GM21576 (cell line): ENCODE data around the gene OSBPL1A.

Experiments
- ATAC-seq: cut with Tn5 transposase; IDR thresholded peaks from one replicate; pipeline ENCODE4 v1.9.1; 2021; ENCODE audit warnings: mild to moderate bottlenecking, moderate library complexity; ENCODE audit not compliant: unreplicated experiment

OSBPL1A gene

GRCh38 chr18:24230766-24231165, 166.9 kb downstream of the OSBPL1A start:
- ATAC-seq, result no peak

- ATAC-seq, result no peak
Observed at GRCh38 chr18:24228667-24229041, 169.0 kb downstream of the OSBPL1A start.

- ATAC-seq, result no peak
Observed at GRCh38 chr18:24227977-24228666, 169.5 kb downstream of the OSBPL1A start.

DNA sequence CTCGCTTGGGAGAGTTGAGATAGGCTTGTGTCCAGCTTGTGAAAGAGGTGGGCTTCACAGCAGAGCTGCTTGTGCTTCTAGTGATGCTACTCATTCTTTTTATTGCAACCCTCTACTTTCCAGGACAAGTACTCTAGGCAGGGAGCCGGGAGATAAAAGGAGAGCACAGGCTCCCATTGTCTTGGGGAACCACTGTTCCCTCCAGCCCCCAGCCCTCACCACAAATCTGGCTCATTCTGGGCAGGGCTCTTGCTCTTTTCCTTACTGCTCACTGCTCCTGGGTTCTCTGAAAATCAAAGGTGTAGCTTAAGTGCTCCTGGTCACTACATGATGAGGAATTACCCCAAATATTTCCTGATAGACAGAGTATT, 177.3 kb downstream of the OSBPL1A start:
- ATAC-seq, result no peak

DNA sequence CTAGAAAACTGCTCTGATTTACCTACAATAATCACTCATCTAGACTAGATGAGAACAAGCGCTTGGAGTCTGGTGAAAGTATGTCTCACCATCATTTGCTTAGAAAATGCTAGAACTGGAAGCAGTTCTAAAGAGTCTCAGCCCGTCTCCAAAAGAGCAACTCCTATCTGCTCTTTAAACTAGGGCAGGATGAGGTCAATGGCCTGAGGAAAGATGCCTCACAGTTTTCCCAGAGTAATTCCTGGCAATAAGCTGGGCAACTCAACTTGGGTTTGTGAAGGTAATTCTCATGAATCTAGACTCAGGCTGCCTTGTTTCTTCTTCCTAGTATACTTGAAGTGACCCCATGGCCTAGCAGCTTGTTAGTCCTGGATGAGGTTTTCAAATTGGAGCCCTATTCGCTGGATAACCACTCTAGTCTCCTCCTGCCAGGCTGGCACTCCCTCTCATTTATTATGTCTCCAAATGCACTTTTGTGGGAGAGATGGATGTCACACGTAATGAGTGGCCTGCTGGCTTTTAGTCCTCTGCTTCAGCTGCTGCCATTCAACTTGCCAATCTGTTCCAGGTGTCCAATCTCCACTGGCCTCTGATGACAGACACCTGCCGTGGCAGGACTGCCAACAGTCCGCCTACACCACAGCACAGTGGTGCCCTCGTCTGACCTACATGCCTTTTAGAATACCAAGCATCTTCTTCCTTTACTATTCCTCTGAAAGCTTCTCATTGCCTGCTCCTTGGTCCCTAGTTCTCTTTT, 177.9 kb downstream of the OSBPL1A start:
- ATAC-seq, result no peak

DNA sequence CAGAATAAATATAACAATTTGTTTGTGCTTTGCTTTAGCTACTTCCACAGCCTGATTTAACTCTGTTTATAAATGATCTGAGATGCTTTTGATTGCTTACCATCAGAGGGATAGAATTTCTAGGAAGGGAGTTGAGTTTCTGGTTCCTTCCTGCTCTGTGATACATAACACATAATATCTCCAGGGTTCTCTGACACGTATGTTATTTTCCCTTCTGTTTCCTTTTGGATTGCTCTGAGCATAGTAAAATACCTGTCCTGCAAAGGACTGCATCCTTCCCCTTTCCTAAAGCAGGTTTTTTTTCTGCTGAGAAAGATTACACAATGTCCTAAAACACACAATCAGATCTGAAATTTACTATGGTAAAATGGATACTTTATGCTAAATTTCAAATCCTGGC, 182.7 kb downstream of the OSBPL1A start:
- ATAC-seq, result no peak

DNA sequence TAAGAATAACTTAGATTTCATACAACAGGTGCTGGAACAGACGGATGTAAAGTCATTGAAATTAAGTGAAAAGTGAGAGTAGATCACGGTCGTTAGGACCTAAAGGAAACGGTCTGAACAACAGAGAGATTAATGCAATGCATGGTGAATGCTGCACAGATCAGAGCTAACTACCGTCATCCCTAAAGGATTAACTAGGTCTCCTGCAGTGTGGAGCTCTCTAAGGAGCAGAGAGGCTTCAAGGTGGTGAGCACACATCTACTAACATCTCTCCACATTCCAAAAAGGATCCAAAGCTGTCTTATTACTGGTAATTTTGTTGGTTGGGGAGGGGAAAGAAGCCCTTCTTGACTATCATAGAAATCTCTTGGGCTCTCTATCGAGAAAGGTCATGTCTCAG, 183.5 kb downstream of the OSBPL1A start:
- ATAC-seq, result no peak

GRCh38 chr18:24212939-24213338, 184.7 kb downstream of the OSBPL1A start:
- no peak for ATAC-seq

DNA sequence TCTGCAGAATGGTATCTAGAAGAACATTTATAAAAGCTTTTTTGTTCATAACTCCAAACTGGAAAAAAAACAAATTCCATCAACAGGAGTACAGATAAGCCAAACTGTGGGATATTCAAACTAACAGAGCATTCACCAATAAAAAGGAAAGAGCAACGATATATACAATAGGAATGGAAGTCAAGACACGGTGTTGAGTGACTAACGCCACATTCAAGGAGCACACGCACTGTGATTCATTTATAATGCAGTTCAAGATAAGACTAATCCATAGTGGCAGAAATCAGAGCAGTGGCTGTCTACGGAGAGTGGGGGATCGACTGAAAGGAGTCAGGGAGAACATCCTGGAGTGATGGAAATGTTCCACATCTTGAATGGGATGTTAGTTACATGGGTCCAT, 188.1 kb downstream of the OSBPL1A start:
- ATAC-seq, result no peak

DNA sequence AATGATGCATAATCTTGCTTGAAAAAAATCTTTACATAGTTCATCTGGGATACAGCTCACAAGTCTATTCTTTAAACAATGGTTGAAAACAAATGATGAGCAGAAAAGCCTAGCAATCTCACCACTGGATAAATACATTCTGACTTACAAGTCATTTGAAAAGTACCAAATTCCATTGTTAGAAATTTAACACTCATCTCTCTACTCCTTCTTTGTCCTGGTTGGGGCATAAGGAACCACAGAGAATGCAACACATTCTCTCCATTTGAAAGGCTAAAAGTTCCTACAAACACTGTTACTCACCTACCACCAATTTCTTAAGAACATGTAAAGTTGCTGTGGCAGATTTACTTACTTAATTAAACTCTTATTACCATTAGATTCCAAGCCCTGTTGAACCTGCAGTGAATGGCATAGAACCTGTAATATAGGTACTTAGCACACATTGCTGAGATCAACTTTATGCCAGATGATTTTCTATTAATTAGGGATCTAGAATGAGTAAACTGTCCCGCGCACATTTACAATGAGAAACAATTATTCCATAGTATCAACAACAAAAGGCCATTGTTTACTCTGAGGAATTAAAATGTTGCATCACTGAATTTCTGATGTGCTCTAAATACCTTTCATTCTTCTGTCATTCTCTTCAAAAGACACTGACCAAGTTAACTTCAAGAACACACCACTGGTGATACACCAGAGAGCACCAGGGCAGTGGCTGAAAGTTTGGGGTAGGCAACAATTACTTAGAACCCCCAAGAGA, 189.2 kb downstream of the OSBPL1A start:
- no peak for ATAC-seq

- no peak for ATAC-seq
Observed at GRCh38 chr18:24204904-24205303, 192.7 kb downstream of the OSBPL1A start.

DNA sequence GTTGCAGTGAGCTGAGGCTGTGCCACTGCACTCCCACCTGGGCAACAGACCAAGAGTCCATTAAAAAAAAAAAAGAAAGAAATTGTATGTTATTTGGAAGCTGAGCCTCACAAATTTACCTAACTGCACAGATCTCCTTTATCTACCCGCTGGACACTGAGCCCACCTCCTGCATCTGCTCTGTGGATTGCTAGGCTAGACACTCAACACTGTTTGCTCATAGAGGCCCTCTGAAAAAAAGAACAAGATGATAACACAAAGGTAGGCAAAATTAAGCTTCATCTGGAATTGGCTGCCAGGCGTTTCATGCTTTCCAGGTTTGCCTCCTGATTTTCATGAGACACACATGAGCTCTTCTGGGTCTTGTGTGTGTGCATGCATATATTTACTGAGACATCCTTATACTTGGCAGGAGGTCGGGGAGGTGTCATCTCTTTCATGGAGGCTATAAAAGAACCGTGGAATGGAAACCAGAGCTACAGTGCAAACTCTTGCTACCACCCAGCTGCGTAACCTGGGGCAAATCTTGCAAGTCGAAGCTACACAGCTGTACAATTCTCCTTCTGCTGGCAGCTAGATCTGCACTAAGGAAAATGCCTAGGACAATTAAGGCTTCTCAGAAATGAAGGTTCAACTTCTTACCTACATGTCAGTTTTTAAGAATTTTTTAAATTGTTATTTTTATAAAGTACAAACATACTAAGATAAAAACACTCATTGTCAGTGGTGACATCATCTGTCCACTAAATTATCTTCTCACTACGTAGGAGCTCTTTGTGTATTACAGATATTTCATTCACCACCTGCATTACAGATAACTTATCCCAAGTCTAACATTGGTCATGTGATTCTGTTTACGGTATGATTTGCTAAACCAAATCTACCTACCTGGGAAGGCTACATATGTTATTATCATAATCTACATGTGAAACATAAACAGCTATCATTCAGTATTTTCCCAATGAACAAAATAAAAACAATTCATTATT, 195.6 kb downstream of the OSBPL1A start:
- no peak for ATAC-seq

- ATAC-seq, result no peak
Observed at GRCh38 chr18:24200494-24201290, 196.9 kb downstream of the OSBPL1A start.

DNA sequence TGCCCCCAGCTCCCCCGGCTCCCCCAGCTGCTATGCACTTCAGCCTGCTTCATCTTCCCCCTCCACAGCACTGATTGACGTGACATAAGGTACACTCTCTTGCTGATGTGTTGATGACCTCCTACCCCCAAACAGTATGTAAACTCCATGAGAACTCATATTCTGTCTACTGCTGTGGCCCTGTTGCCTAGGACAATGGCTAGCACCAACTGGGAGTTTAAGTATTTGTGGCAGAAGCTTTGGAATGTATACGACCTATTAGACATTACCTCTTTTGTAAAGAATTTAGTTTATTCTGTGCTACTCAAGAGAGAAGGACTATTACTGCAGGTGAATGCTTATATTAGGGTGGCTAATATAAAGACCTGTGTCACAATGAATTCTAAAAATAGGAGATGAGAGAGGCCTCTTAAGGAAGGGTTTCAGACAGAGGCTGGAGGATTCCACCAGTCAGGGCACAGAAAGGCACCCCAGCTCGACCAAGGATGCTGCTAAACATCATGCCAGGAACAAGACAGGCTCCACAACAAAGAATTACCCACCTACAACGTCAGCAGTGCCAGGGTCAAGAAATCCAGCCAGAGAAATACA, 198.2 kb downstream of the OSBPL1A start:
- no peak for ATAC-seq

DNA sequence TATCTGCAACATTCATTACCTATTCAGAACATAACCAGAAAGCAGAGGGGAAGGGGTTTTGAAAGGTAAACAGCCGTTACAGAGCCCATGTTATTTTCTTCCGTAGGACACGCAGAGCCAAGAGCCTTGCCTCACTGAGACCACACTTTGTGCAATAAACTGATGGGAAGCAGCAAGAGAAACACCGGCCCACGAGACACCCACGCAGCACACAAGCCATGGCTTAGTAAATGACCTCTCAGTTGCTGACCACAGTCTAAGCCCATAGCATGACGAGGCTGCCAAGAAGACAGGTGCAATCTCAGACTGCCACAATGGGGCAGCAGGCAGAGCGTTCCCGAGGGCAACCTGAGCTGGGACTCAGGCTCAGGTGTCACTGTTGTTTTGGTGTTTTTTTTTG, 199.2 kb downstream of the OSBPL1A start:
- no peak for ATAC-seq

DNA sequence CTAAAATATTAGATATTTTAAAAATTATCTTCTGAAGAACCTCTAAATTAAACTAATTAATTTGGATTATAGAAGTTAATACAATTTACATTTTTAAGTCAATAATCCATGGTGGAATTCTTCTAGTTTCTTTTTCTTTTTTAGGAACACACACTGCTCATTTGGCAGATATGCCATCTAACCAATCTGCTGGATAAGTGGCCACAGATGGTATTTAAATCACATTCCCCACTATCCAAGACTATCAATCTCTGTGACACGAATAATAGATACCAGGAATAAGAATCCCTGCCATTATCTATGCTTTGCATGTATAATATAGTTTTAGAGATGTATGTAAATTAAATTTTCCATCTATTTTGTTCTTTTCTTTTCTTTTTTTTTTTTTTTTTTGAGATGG, 200.2 kb downstream of the OSBPL1A start:
- no peak for ATAC-seq

DNA sequence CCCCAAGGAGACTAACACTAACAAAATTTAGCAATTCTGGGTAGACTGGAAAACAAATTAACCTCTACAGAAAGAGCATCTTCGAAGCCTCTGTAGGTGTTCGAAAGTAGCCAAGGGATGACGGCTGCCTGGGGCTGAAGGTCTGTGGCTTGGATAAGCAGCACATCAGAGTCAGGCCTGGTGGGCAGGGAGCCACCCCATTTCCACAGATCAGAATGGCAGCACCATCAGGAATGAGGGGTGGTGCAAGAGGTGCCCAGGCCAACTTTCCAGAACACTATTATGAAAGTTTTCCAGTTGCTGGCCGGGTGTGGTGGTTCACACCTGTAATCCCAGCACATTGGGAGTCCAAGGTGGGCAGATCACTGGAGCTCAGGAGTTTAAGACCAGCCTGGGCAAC, 200.9 kb downstream of the OSBPL1A start:
- ATAC-seq, result no peak

GRCh38 chr18:24195296-24196053, 202.1 kb downstream of the OSBPL1A start:
- no peak for ATAC-seq

- no peak for ATAC-seq
Observed at GRCh38 chr18:24190590-24190989, 207.0 kb downstream of the OSBPL1A start.
